Thyroid gland (tissue), 4 donors: ENCODE measurements around the gene ZIC4.

ENCODE experiments used
- POLR2A ChIP-seq, 2 donors: fragments of 450-650 bp; IDR thresholded peaks; one replicate each; pipeline ENCODE4 v1.6.1; 2017; ENCODE audit warnings: antibody characterized with exemption in 2 of 2, mild to moderate bottlenecking in 2 of 2, moderate library complexity in 1 of 2
- TF ChIP-seq, protein P1 (sequence below), 6 experiments: fragments of 200-600 bp in 3 of 6; fragments of 450-650 bp in 3 of 6; sonication (generic) in 3 of 6; IDR thresholded peaks; one replicate each; pipeline ENCODE4 v1.5.1; 2016 to 2019; ENCODE audit warnings: antibody characterized with exemption in 6 of 6, mild to moderate bottlenecking in 2 of 6, inconsistent platforms in 1 of 6, moderate library complexity in 1 of 6

DNA sequence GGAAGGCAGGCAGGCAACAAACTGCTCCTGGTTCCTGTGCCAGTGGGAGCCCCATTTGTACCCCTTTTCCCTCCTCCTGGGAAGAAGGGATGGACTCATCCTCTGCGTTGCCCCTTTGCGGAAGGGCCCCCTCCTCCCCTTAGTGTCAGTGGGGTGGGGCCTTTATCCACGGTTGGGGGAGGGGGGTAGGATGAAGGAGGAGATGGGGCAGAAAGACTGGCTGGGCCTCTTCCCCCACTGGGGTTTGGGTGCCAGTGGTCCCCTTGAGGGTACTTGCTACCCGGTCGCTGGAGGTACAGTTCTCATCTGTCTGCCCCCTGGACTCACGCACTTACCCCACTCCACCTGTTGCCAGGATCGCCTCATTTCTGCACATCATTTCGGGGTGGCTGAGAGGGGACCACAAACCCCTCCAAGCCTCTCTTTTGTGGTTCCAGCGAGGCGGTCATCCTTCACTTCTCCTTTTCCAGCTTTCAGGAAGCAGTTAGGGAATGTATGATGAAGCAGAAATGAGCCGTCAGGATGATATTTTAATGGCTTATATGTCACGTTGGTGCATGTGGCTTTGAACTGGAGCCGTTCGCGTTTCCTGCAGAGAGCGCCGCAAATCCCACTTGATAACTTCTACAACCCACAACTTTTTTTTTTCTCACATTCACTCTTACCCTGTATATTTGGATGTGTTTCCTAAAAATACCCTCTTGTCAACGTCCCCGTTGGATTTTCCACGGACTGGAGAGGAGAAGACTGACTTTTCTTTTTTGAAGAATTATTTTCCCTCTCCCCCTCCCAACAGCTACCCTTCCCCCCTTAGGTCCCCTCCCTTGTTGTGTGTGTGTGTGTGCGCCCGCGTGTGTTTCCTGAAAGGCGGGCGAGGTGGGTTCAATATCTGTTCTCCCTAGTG lies at the start of gene ZIC4:
- no peak for TF ChIP-seq POLR2A (IDR thresholded peaks at IDR 0.05)
- TF ChIP-seq, protein P1, sequence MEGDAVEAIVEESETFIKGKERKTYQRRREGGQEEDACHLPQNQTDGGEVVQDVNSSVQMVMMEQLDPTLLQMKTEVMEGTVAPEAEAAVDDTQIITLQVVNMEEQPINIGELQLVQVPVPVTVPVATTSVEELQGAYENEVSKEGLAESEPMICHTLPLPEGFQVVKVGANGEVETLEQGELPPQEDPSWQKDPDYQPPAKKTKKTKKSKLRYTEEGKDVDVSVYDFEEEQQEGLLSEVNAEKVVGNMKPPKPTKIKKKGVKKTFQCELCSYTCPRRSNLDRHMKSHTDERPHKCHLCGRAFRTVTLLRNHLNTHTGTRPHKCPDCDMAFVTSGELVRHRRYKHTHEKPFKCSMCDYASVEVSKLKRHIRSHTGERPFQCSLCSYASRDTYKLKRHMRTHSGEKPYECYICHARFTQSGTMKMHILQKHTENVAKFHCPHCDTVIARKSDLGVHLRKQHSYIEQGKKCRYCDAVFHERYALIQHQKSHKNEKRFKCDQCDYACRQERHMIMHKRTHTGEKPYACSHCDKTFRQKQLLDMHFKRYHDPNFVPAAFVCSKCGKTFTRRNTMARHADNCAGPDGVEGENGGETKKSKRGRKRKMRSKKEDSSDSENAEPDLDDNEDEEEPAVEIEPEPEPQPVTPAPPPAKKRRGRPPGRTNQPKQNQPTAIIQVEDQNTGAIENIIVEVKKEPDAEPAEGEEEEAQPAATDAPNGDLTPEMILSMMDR (IDR thresholded peaks at IDR 0.05), result no peak
